ENCODE data around the gene PPP1R7. TPM values are rescaled to one million over a fixed set of nuclear protein-coding genes. Genes with fewer than 3 reads are reported as not detected.

The PPP1R7 gene
- total RNA-seq, 1 donor, result 46.7 TPM

- no peak overlapping the region for H3K4me2 ChIP-seq (ENCODE audit: insufficient read depth, low read length)
- no peak for TF ChIP-seq CTCF (IDR thresholded peaks at IDR 0.05; ENCODE audit: extremely low read depth, low read depth, low read length)
- no peaks in the 10 kb centered on the region for H4K20me1 ChIP-seq (ENCODE audit: insufficient read depth, low read length)
- peak; percentile 58 for DNase-seq (ENCODE audit: insufficient read length, low spot score, missing footprints)
- H3K79me2 ChIP-seq (ENCODE audit: insufficient read depth, low read length), result no peaks in the 10 kb centered on the region
- H3K9me3 ChIP-seq (ENCODE audit: low read depth, low read length), result no peaks in the 10 kb centered on the region
- H2AFZ ChIP-seq (ENCODE audit: low read length), result no peak overlapping the region
- no peaks in the 10 kb centered on the region for H3K27me3 ChIP-seq (ENCODE audit: insufficient read depth, low read length)
- H3K4me1 ChIP-seq (ENCODE audit: insufficient read depth, low read length), result no peaks in the 10 kb centered on the region
- H3K4me3 ChIP-seq (ENCODE audit: insufficient read depth, low read length), result no peak overlapping the region
- no peak overlapping the region for H3K27ac ChIP-seq (ENCODE audit: low read depth, low read length)
- no peaks in the 10 kb centered on the region for H3K36me3 ChIP-seq (ENCODE audit: insufficient read depth, low read length)
Observed at GRCh38 chr2:241126201-241126611, 24.1 kb upstream of the PPP1R7 start.

GRCh38 chr2:241126771-241127202 lies 23.5 kb upstream of the PPP1R7 start:
- H3K27ac ChIP-seq (ENCODE audit: low read depth, low read length), result no peak overlapping the region
- H3K4me1 ChIP-seq (ENCODE audit: insufficient read depth, low read length), result no peaks in the 10 kb centered on the region
- H3K36me3 ChIP-seq (ENCODE audit: insufficient read depth, low read length), result no peaks in the 10 kb centered on the region
- H3K27me3 ChIP-seq (ENCODE audit: insufficient read depth, low read length), result no peaks in the 10 kb centered on the region
- no peaks in the 10 kb centered on the region for H4K20me1 ChIP-seq (ENCODE audit: insufficient read depth, low read length)
- H3K4me3 ChIP-seq (ENCODE audit: insufficient read depth, low read length), result no peak overlapping the region
- no peaks in the 10 kb centered on the region for H3K9me3 ChIP-seq (ENCODE audit: low read depth, low read length)
- peak; percentile 84 for DNase-seq (ENCODE audit: insufficient read length, low spot score, missing footprints)
- H3K79me2 ChIP-seq (ENCODE audit: insufficient read depth, low read length), result no peaks in the 10 kb centered on the region
- H2AFZ ChIP-seq (ENCODE audit: low read length), result no peak overlapping the region
- no peak for TF ChIP-seq CTCF (IDR thresholded peaks at IDR 0.05; ENCODE audit: extremely low read depth, low read depth, low read length)
- H3K4me2 ChIP-seq (ENCODE audit: insufficient read depth, low read length), result no peak overlapping the region

GRCh38 chr2:241128266-241128665 lies 22.0 kb upstream of the PPP1R7 start:
- no peak overlapping the region for H3K4me3 ChIP-seq (ENCODE audit: insufficient read depth, low read length)
- no peaks in the 10 kb centered on the region for H3K9me3 ChIP-seq (ENCODE audit: low read depth, low read length)
- TF ChIP-seq CTCF (IDR thresholded peaks at IDR 0.05; ENCODE audit: extremely low read depth, low read depth, low read length), result no peak
- no peaks in the 10 kb centered on the region for H3K79me2 ChIP-seq (ENCODE audit: insufficient read depth, low read length)
- no peak overlapping the region for H2AFZ ChIP-seq (ENCODE audit: low read length)
- peak; percentile 83 for DNase-seq (ENCODE audit: insufficient read length, low spot score, missing footprints)
- H3K27me3 ChIP-seq (ENCODE audit: insufficient read depth, low read length), result no peaks in the 10 kb centered on the region
- no peak overlapping the region for H3K4me2 ChIP-seq (ENCODE audit: insufficient read depth, low read length)
- H3K27ac ChIP-seq (ENCODE audit: low read depth, low read length), result no peak overlapping the region
- H4K20me1 ChIP-seq (ENCODE audit: insufficient read depth, low read length), result no peaks in the 10 kb centered on the region
- H3K4me1 ChIP-seq (ENCODE audit: insufficient read depth, low read length), result no peaks in the 10 kb centered on the region
- no peaks in the 10 kb centered on the region for H3K36me3 ChIP-seq (ENCODE audit: insufficient read depth, low read length)

GRCh38 chr2:241129086-241129871 lies 21.0 kb upstream of the PPP1R7 start:
- Histone ChIP-seq H2AFZ (ENCODE audit: low read length) (no peak overlapping the region), H3K4me2 (ENCODE audit: insufficient read depth, low read length) (no peak overlapping the region), H3K9me3 (ENCODE audit: low read depth, low read length) (no peaks in the 10 kb centered on the region), H3K4me3 (ENCODE audit: insufficient read depth, low read length) (no peak overlapping the region), H3K4me1 (ENCODE audit: insufficient read depth, low read length) (no peaks in the 10 kb centered on the region), H3K36me3 (ENCODE audit: insufficient read depth, low read length) (no peaks in the 10 kb centered on the region), H4K20me1 (ENCODE audit: insufficient read depth, low read length) (no peaks in the 10 kb centered on the region), H3K79me2 (ENCODE audit: insufficient read depth, low read length) (no peaks in the 10 kb centered on the region), H3K27me3 (ENCODE audit: insufficient read depth, low read length) (no peaks in the 10 kb centered on the region), H3K27ac (ENCODE audit: low read depth, low read length) (no peak overlapping the region)
- no peak for TF ChIP-seq CTCF (IDR thresholded peaks at IDR 0.05; ENCODE audit: extremely low read depth, low read depth, low read length)
- peak; percentile 57 for DNase-seq (ENCODE audit: insufficient read length, low spot score, missing footprints)

Measured in osteoblast (primary cell).